GM19240 (cell line): ENCODE data around the gene PCSK1.

Source experiments
- DNase-seq: peaks from one replicate; pipeline ENCODE4 v3.0.0; 2011; ENCODE audit warnings: low spot score; ENCODE audit not compliant: insufficient read length

PCSK1 gene

GRCh38 chr5:96433066-96433447 is at the start of gene PCSK1:
PCSK1 (minus strand) TSS chr5:96433248; CDS start chr5:96433042, 206 bp downstream.
- no peak for DNase-seq

- DNase-seq: no peak
Measured at GRCh38 chr5:96481867-96482266, 48.8 kb upstream of the PCSK1 start.

GRCh38 chr5:96481009-96481786 is 48.1 kb upstream of the PCSK1 start:
- no peak for DNase-seq

- no peak for DNase-seq
Measured at GRCh38 chr5:96478983-96479382, 45.9 kb upstream of the PCSK1 start.

- DNase-seq: no peak
Measured at GRCh38 chr5:96476654-96477053, 43.6 kb upstream of the PCSK1 start.

GRCh38 chr5:96474073-96474472 is 41.0 kb upstream of the PCSK1 start:
- no peak for DNase-seq

GRCh38 chr5:96473155-96473554 is 40.1 kb upstream of the PCSK1 start:
- DNase-seq: no peak

GRCh38 chr5:96470785-96471184 is 37.7 kb upstream of the PCSK1 start:
- DNase-seq: no peak

GRCh38 chr5:96468956-96469355 is 35.9 kb upstream of the PCSK1 start:
- DNase-seq: no peak

GRCh38 chr5:96463091-96463490 is 30.0 kb upstream of the PCSK1 start:
- no peak for DNase-seq

- no peak for DNase-seq
Measured at GRCh38 chr5:96459313-96460121, 26.5 kb upstream of the PCSK1 start.

- no peak for DNase-seq
Measured at GRCh38 chr5:96458176-96458575, 25.1 kb upstream of the PCSK1 start.

- DNase-seq: no peak
Measured at GRCh38 chr5:96455789-96456188, 22.7 kb upstream of the PCSK1 start.

GRCh38 chr5:96453394-96453793 is 20.3 kb upstream of the PCSK1 start:
- no peak for DNase-seq

- no peak for DNase-seq
Measured at GRCh38 chr5:96447949-96448348, 14.9 kb upstream of the PCSK1 start.

GRCh38 chr5:96440185-96440538 is 7.1 kb upstream of the PCSK1 start:
- no peak for DNase-seq

- peak; percentile 33 for DNase-seq
Measured at GRCh38 chr5:96439477-96440184, 6.6 kb upstream of the PCSK1 start.

- no peak for DNase-seq
Measured at GRCh38 chr5:96434201-96434645, 1.2 kb upstream of the PCSK1 start.

- DNase-seq: no peak
Measured at GRCh38 chr5:96432216-96433065, 607 bp downstream of the PCSK1 start.

GRCh38 chr5:96431376-96432187 is 1.5 kb downstream of the PCSK1 start:
- no peak for DNase-seq
